Measurements from ENCODE around the gene SHISA4.
"Not testable (repeated sequence)": the region's sequence is repeated elsewhere in the genome, so short reads cannot be mapped to it uniquely, and the experiment has no call there.

SHISA4 gene

GRCh38 chr1:201899683-201900429, 11.2 kb downstream of the SHISA4 start:
- FAIRE-seq = no peak

- no peak for FAIRE-seq
These were observed 11.8 kb downstream of the SHISA4 start for GRCh38 chr1:201900476-201900875.

- FAIRE-seq = not testable (repeated sequence)
These were observed 12.3 kb downstream of the SHISA4 start for GRCh38 chr1:201901036-201901435.

DNA sequence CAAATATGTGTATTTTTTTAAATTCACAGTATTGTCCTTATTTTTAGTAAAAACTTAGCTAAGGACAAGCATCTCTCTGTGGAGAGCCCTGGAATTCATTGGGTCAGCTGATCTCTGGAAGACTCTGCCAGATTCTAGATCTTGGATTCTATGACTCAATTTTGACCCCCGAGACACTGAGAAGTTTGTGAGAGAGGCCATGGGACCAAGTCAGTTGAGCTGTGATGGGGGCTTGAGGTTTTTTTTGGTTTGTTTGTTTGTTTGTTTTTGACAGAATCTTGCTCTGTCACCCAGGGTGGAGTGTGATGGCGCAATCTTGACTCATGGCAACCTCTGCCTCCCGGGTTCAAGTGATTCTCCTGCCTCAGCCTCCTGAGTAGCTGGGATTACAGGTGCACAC, 13.5 kb downstream of the SHISA4 start:
- no peak for FAIRE-seq

DNA sequence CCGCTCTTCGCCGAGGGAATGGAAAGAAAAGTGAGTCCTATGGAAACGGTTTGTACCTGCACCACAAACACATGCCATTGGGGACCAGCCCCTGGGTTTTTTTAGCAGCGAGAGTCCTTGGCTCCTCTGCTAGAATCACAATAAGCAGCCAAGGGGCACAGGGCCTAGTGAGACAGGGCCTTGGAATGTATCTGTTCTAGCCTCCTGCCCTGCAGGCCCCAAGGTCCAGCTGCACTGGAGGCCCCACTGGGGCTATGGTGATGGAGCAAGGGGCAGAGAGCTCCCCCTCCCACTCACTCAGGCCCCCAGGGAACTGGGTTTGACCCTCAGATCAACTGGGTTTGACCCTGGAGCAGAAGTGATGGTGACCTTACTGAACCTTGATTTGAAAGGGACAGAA, 14.4 kb downstream of the SHISA4 start:
- FAIRE-seq = no peak

DNA sequence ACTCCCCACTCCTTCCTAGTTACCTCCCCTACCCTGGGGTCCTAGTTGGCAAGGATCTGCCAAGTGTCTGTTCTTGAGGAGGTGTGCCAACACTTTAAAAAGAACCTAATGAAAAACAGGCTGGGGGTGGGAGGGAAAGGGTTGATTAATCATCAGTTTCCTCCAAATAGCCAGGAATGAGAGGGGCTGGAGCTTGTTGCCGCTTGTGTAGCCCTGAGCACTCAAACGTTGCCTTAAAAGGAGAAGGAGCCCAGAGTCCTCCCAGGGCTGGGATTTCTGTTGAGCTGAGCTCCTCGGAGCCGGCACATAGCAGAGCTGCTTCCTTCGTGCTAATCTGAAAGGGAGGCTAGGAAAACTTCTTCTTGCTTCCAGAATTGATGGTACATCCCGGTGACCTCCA, 15.9 kb downstream of the SHISA4 start:
- FAIRE-seq = no peak

DNA sequence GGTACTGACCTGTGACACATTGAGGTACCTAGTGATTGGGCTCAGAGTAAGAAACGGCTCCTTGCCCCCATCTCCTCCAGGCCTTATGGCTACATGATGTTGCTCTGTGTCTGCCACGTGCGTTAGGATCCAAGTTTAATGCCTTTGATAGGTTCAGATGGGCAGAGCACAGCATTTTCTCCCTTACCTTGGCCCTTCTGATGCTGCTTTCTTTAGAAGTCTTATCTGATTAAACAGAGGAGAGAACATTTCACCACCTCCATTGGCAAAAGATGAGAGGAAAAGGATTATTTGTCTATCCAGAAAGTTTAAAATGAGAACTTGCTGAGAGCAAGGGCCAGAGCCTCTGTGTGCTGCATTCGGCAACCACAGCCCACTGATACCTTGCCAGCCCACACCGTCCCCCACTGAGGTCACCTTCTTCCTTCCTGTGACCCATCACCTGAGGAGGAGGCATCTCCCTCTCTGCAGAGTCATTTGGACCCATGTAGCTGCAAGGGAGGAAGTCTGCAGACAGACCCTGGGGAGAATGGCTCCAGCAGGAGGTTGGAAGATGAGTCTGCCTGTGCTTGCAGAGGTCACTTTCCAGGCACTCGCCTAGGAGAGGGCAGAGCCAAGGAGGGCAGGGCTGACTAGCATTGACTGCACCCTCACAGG, 16.7 kb downstream of the SHISA4 start:
- no peak for FAIRE-seq

GRCh38 chr1:201906336-201906735, 17.6 kb downstream of the SHISA4 start:
- no peak for FAIRE-seq

DNA sequence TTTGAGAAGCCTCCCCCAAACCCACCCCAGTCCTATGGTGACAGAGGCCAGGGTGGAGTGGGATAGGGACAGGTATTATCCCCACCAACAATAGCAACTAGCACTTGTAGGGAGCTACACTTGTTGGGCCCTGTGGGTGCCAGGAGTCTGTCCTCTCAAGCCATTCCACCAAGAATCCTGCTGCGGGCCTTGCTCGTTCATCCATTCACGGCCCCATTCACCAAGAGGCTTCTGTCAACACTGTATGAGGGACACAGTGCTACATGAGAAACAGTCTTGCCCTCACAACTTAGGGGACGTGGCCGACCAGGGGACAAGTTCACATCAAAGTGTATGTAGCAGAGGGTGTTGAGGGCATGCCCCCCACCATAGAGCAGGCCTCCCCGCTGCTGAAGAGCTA, 18.9 kb downstream of the SHISA4 start:
- no peak for FAIRE-seq

DNA sequence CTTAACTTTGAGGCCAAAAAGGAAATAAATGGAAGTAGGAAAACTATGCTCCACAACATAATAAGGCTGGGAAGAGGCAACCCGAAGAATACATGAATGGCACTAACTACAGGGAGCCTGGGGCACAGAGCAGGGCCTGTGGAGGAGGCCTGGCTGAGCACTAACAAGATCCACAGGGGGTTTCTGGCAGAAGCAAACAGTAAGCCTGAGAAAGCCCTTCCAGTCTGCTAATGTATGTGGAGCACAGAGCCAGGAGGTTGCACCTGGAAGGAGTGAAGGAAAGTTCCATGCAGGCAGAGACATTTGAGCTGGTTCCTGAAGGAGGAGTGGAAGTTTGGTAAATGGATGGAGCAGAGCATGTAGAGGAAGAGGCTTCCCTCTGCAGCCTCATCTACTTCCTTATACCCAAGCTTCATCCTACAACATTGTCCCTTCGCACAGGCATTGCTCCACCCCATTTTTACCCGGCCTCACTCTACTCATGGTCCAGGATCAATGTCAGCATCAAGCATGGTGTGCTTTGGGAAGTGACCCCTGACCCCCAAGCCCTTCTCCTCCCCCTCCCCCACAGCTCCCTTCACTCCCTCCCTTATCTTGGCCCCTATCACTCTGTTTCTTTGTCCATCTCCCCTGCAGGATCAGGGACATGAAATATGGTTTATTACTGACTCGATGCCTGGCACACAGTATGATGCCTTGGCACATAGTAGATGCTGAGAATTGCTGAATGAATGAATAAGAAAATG, 23.3 kb downstream of the SHISA4 start:
- no peak for FAIRE-seq

DNA sequence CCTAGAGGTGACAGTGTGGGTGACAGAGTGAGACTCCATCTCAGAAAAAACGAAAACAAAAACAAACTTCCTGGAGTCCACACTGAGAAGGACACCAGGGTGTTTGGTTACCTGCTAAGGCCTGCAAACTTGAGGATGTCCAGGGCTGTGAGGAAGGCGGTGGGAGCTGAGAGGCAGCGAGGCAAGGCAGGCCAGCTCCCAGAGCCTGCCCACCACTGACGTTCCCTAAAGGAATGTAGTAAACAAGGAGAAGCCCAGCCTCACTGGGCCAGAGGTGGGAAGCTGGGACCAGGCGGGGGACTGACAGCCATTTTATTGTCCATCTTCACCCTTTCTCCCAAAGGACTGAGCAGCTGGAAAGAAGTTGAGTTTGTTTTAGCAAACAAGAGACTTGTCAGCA, 24.1 kb downstream of the SHISA4 start:
- no peak for FAIRE-seq

GRCh38 chr1:201914456-201915235, 25.9 kb downstream of the SHISA4 start:
- FAIRE-seq = no peak

DNA sequence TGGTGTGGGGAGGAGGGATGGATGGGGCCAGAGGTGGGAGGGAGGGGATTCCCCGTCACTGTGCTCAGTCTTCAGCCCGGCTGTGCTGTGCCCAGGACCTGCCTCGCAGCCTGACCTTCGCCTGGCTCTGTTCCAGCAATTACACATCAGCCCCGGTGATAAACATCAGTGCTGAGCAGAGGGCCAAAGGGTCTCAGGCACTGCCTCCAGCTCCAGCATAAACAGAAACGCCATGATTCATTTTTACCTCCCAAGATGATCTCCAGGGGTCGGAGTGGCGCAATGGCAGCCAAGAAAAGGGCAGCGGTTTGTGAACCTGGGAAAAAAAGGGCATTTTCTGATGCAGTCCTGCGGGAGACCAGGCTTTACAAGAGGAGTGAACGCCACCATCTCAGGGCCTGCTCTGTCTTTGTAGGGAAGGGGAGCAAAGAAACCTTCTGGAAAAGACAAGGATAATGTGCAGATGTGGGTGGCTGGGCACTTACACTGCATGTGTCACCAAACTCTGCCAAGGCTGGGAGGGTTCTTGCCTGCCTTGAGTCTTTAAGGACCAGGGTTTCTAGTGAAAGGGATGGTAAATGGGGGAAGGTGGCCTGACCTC, 28.1 kb downstream of the SHISA4 start:
- no peak for FAIRE-seq

GRCh38 chr1:201917362-201918033, 28.8 kb downstream of the SHISA4 start:
- no peak for FAIRE-seq

DNA sequence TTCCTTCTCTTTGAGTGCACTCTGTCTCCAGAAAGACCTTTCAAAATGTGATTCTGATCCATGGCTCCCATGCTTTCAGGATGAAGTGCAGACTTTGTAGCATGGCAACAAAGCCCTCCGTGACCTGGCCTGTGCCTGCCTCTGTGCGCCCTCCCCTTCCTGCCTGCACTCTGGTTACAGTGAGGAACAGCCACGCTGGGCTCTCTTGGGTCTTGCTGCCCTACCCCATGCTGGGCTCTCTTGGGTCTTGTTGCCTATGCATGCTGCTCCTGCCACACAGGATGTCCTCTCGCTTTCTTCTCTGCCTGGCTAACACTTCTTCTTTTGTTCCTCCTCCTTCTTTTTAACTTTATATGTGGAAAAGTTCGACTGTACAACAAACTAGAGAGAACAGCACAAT, 29.6 kb downstream of the SHISA4 start:
- FAIRE-seq = no peak

DNA sequence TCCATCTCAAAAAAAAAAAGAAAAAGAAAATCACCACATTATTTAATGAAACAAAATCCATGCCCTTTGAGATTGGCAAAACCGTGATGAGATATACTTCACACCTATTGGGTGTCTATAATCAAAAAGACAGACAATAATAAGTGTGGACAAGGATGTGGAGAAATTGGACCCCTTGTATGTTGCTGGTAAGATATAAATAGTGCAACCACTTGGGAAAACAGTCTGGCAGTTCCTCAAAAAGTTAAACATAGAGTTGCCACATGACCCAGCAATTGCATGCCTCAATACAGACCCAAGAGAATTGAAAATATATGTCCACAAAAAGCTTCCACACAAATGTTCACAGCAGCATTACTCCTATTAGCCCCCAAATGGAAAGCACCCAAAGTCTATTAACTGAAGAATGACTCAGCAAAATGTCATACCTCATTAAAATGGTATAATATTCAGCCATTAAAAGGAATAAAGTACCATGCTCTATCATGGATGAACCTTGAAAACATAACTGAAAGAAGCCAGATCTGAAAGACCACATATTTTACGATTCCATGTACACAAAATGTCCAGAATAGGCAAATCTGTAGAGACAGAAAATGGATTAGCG, 33.4 kb downstream of the SHISA4 start:
- no peak for FAIRE-seq

DNA sequence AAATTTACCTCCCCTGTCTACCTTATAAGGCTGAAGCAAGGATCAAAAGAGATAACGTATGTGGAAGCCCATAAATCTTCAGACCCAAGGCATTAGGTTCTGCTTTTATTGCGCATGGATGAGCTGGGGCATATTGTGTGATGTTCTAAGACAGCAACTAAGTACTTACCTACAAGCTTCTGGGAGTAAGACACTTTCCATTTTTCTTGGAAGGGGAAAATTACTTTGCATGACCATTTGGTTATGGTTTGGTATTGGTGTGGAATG, 36.5 kb downstream of the SHISA4 start:
- no peak for FAIRE-seq

DNA sequence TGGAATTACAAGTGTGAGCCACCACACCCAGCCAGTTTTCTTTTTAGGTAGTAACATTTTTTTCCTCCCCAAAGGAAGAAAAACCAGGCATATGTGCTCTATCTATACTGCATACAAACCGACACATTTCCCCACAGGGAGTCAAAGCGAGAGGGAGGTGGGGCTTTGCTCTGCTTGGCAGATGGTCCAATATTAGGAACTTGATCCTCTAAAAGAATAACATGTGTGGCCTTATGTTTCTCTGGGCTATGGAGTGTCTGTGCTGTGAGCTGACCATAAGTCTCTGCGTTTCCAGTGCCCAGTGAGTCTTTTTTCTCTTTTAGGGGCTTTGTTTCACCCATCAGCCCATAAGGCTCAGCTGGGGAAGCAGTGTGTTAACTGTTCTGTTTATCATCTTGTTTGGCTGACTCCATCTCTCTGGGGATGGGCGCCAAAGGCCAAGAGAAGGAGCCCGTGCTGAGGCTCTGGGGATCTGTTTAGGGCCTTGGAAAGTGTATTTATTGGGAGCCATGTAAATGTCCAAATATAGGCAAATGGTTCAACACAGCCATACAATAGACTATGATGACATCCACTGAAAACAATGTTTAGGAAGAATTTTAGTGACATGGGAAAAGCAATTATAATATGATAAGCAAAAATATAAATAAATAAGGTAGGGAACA, 37.4 kb downstream of the SHISA4 start:
- no peak for FAIRE-seq

DNA sequence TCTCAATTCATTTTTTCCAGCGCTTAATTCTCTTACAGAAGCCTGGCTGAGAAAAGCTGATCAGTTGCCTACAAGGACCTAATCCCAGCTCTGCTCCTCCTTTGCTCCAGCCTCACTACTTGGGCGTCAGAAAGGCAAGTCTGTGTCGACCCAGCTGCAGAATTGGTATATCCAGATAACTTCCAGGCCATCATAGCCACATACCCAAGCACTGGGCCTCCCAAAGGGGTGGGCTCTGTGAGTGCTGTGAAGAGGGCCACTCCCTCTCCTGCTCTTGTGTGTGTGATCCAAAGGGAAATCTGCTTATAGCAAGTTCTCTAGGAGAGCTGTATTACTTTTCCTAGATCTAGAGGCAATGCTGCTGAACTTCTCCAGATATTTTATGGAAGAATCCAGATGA, 39.6 kb downstream of the SHISA4 start:
- FAIRE-seq = no peak

DNA sequence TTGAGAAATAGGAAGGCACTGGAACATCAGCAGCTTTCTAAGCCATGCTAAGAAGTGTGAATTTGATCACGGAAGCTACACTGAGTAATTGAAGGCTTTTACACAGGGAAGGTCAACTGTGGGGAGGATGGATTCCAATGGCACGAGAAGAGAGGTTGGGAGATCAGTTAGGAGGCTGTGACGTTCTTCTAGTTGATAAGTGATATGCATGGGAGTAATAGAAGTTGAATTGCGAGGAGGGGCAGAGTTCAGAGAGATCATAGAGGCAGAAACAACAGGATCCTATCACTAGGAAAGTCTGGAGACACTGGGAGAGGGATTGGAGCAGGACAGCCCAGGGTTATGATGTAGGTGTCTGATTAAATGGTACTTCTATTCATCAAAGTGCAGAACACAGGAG, 41.4 kb downstream of the SHISA4 start:
- no peak for FAIRE-seq

DNA sequence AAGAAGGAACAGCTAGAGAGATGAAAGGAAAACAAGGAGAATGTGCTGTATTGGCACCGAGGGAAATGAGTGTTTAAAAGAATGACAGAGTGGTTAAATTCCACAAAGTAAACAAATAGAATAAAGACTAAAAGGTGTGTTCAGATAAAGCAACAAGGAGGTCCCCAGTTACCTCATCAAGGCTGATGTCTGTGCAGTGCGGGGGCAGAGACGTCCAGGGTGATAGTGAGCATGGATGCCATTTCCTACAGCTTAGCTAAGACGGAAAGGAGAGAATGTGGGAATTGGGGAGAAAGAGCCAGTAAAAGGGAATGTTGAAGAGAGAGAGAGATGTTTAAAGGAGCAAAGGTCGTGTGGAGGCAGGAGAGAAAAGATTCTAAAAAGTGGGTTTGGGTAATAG, 42.1 kb downstream of the SHISA4 start:
- FAIRE-seq = no peak
